HL-60/S4 treated with retinoic acid at 250 ng/mL for 4 days and 3 days (cell line): Measurements from ENCODE around the gene ZBTB46.

ENCODE experiments used
- in situ Hi-C: fragments of 300-500 bp; cut with MboI; formaldehyde crosslinking; loops from 2 replicates; pipeline ENCODE4 v1.7.0; 2022; ENCODE audit warnings: low sequenced_read_pairs

The ZBTB46 gene

DNA sequence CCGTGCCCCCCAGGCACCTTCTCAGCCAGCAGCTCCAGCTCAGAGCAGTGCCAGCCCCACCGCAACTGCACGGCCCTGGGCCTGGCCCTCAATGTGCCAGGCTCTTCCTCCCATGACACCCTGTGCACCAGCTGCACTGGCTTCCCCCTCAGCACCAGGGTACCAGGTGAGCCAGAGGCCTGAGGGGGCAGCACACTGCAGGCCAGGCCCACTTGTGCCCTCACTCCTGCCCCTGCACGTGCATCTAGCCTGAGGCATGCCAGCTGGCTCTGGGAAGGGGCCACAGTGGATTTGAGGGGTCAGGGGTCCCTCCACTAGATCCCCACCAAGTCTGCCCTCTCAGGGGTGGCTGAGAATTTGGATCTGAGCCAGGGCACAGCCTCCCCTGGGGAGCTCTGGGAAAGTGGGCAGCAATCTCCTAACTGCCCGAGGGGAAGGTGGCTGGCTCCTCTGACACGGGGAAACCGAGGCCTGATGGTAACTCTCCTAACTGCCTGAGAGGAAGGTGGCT is 133.7 kb downstream of the ZBTB46 start:
- in situ Hi-C loops, result no loop called here

DNA sequence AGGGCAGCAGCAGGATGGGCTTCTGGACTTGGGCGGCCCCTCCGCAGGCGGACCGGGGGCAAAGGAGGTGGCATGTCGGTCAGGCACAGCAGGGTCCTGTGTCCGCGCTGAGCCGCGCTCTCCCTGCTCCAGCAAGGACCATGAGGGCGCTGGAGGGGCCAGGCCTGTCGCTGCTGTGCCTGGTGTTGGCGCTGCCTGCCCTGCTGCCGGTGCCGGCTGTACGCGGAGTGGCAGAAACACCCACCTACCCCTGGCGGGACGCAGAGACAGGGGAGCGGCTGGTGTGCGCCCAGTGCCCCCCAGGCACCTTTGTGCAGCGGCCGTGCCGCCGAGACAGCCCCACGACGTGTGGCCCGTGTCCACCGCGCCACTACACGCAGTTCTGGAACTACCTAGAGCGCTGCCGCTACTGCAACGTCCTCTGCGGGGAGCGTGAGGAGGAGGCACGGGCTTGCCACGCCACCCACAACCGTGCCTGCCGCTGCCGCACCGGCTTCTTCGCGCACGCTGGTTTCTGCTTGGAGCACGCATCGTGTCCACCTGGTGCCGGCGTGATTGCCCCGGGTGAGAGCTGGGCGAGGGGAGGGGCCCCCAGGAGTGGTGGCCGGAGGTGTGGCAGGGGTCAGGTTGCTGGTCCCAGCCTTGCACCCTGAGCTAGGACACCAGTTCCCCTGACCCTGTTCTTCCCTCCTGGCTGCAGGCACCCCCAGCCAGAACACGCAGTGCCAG is 134.3 kb downstream of the ZBTB46 start, which contains the start of gene TNFRSF6B:
Gene TNFRSF6B (plus strand): TSS at position 25 of the 729 bp plus-strand sequence. CDS start 116 bp downstream, at position 141.
- in situ Hi-C loops, result no loop called here

DNA sequence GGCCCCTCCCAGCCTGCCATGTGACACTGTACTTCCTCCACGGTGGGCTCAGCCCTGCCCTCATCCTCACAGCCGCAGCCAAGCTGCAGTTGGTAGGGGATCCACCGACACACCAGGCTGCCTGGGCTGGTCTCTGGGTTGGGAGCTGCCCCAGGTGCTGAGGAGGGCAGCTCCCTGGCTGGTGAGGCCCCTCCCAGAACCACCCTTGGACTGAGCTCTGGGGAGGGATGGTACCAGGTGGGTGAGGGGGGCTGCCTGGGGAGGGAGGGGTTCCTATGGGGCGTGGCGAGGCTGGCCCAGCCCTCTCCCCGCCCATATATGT is 134.8 kb downstream of the ZBTB46 start:
- in situ Hi-C loops, result no loop called here

DNA sequence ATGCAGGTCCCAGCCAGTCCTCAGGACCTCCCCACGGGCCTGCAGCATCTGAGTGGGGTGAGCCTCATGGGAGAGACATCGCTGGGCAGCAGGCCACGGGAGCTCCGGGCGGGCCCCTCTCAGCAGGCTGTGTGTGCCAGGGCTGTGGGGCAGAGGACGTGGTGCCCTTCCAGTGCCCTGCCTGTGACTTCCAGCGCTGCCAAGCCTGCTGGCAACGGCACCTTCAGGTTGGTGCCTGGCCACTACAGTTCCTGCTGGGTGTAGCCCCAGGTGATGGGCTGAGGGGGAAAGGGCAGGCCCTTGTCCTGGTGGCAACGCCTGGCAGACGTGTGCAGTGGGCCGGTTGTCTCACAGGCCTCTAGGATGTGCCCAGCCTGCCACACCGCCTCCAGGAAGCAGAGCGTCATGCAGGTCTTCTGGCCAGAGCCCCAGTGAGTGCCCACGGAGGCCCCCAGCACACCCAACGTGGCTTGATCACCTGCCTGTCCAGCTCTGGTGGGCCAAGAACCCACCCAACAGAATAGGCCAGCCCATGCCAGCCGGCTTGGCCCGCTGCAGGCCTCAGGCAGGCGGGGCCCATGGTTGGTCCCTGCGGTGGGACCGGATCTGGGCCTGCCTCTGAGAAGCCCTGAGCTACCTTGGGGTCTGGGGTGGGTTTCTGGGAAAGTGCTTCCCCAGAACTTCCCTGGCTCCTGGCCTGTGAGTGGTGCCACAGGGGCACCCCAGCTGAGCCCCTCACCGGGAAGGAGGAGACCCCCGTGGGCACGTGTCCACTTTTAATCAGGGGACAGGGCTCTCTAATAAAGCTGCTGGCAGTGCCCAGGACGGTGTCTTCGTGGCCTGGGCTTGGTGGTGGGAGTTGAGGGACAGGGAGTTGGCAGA is 135.4 kb downstream of the ZBTB46 start:
- in situ Hi-C loops, result no loop called here

DNA sequence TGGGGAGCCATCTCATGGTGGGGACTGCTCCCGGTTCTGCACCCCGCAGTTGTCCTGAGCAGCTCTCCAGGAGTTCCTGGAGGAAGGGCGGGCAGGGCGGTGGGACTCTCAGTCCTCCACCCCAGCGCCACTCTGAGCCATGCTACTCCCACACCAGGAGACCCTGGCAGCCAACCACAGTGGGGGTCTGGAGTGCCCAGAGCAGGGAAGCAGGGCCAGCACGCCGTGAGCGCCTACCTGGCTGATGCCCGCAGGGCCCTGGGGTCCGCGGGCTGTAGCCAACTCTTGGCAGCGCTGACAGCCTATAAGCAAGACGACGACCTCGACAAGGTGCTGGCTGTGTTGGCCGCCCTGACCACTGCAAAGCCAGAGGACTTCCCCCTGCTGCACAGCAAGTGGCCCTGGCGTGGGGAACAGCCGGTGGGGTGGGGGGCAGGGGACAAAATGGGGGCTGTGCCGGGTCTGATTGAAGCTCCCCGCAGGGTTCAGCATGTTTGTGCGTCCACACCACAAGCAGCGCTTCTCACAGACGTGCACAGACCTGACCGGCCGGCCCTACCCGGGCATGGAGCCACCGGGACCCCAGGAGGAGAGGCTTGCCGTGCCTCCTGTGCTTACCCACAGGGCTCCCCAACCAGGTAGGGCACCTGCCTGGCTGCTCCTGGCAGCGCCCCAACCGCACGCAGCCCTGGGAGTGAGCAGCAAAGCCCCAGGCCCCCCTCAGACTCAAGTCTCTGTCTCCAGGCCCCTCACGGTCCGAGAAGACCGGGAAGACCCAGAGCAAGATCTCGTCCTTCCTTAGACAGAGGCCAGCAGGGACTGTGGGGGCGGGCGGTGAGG is 136.3 kb downstream of the ZBTB46 start:
- in situ Hi-C loops, result no loop called here

DNA sequence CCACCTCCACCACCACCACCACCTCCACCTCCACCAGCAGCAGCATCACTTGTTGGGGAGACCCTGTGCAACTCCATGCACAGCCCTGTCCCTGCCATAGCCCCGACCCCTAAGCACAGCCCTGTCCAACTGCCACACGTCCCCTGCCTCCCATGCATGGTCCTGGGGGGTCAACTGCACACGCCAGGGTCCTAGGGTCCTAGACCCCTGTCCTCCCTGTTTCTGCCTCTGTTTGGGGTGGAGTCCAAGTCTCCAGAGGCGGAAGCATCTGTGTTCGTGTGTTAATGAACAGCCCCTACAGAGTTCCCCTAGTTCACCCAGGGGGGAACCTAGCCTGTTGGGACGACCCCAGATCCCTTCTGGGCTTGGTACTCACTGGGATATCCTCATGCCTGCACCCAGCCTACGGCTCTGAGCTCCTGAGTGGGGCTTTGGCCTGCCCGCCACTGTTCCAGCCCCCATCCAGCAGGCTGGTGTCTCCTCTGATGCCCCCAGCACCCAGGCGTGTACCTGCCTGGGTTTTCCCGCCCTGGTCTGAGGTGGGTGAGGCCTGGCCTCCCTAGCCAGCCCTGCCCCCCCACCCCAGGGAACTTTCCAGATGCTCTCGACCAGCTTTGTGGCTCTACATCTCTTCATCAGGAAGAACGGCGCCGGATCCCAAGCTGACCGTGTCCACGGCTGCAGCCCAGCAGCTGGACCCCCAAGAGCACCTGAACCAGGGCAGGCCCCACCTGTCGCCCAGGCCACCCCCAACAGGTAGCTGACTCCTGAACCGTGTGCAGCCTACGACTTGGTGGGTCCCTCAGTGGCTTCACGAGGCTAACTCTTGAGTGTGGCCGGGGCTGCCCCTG is 137.1 kb downstream of the ZBTB46 start:
- in situ Hi-C loops, result no loop called here
